Kidney (tissue), 14 donors: ENCODE data around the gene SP140L. TPM values are rescaled to one million over a fixed set of nuclear protein-coding genes. Genes with fewer than 3 reads are reported as not detected.
A peak's percentile ranks its signal among the peaks of the same experiment; 100 is the strongest.
"Not testable (repeated sequence)": the region's sequence is repeated elsewhere in the genome, so short reads cannot be mapped to it uniquely, and the experiment has no call there.

Experiments used
- DNase-seq, 5 donors: peaks; one replicate each; pipeline ENCODE4 v3.0.0-alpha.2; 2013 to 2020
- FAIRE-seq: peaks from 2 replicates; lab custom pipeline; 2012; peaks lifted over from hg19 to GRCh38; lab: Jason Lieb, UNC
- H3K27ac ChIP-seq, 2 donors: one replicate each; pipeline ENCODE4 v1.7.0; 2013; ENCODE audit warnings: low read depth in 2 of 2, low read length in 2 of 2, inconsistent platforms in 1 of 2
- H3K27me3 ChIP-seq: one replicate; pipeline ENCODE4 v1.7.1; 2013; ENCODE audit warnings: low read length, inconsistent platforms; ENCODE audit not compliant: control insufficient read depth, insufficient read depth
- H3K36me3 ChIP-seq, 3 donors: one replicate each; pipeline versions ENCODE4 v1.7.0 to v1.7.1; 2013; ENCODE audit warnings: low read length in 3 of 3, control low read depth in 1 of 3, inconsistent platforms in 1 of 3; ENCODE audit not compliant: insufficient read depth in 3 of 3, control insufficient read depth in 2 of 3
- H3K4me1 ChIP-seq, 3 donors: one replicate each; pipeline versions ENCODE4 v1.7.0 to v1.7.1; 2013; ENCODE audit warnings: low read length in 3 of 3, inconsistent platforms in 1 of 3, low read depth in 1 of 3; ENCODE audit not compliant: control insufficient read depth in 2 of 3, insufficient read depth in 2 of 3
- H3K4me3 ChIP-seq, 3 donors: one replicate each; pipeline versions ENCODE4 v1.7.0 to v1.8.1; 2013; ENCODE audit warnings: low read length in 3 of 3, control low read depth in 1 of 3, inconsistent platforms in 1 of 3
- H3K9ac ChIP-seq, 3 donors: one replicate each; pipeline versions ENCODE4 v1.7.0 to v1.7.1; 2013; ENCODE audit warnings: low read length in 3 of 3, control low read depth in 1 of 3, inconsistent platforms in 1 of 3
- H3K9me3 ChIP-seq, 3 donors: one replicate each; pipeline versions ENCODE4 v1.7.0 to v1.7.1; 2013; ENCODE audit warnings: low read length in 3 of 3, control low read depth in 1 of 3, inconsistent platforms in 1 of 3; ENCODE audit not compliant: control insufficient read depth in 2 of 3, insufficient read depth in 1 of 3
- intact Hi-C: fragments of 100-400 bp; cut with DNase I; formaldehyde crosslinking; loops from one replicate; pipeline ENCODE4 v1.11.1; 2022
- polyA plus RNA-seq: library from polyadenylated mRNA; stranded (reverse); fragments of 350-450 nt; fragmentation: Illumina TruSeq; extraction: RNeasy Lipid Tissue Mini Kit (QIAGEN cat#74804); gene quantifications from one replicate; pipeline ENCODE4 v1.2.3, GENCODE V29; 2014; ENCODE audit warnings: low read depth, low replicate concordance; ENCODE audit not compliant: insufficient read depth
- total RNA-seq: library from RNA; stranded (reverse); fragmentation: NEBNext Ultra II Directional; extraction: Animal tissue kit (Norgen Biotek cat#: 25700); gene quantifications from one replicate; pipeline ENCODE4 v1.2.1, GENCODE V29; 2021
- TF ChIP-seq, protein P1 (sequence below): IDR thresholded peaks from 3 replicates; pipeline ENCODE4 v1.5.1; 2012; ENCODE audit warnings: mild to moderate bottlenecking, moderate library complexity, borderline replicate concordance; ENCODE audit not compliant: insufficient read depth; ENCODE audit errors: extremely low read depth
- donor health status: control.
- donor health status: control.
- donor health status: control.
- donor health status: control.
- donor health status: control.
- donor health status: DM: yes; HTN: yes; CAD: no.
- donor health status: Normal renal cell carcinoma (clear cell type).

The SP140L gene
- total and polyA plus RNA-seq, 2 donors from 2014 or later, result 4.6 to 23.8 TPM

DNA sequence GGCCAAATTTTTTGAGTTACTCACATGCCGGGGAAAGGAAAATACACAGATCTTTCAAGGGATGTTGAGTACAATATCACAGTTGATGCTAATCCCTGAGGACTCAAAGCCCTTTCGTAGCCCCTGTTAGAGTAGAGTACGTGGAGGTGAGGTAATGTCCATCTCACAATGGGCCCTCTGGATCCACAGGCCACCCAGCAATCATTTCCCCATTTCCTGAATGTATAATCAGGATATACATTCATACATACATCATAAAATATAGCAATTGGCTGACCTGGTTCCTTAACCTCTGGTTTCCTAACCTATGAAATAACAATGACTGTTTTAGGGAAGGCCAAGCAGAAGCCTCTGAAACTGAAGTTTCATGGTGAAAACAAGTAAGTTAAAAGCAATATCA is 78.8 kb downstream of the SP140L start:
- Histone ChIP-seq H3K9ac (no peak overlapping the region), H3K9me3 (no peaks in the 10 kb centered on the region), H3K4me3 (no peak overlapping the region), H3K27me3 (no peaks in the 10 kb centered on the region), H3K4me1 (peaks cover 0 to 10% (median 9%) of the 10 kb centered on the region in 3 donors), H3K27ac (no peak overlapping the region), H3K36me3 (no peaks in the 10 kb centered on the region)
- TF ChIP-seq, protein P1, sequence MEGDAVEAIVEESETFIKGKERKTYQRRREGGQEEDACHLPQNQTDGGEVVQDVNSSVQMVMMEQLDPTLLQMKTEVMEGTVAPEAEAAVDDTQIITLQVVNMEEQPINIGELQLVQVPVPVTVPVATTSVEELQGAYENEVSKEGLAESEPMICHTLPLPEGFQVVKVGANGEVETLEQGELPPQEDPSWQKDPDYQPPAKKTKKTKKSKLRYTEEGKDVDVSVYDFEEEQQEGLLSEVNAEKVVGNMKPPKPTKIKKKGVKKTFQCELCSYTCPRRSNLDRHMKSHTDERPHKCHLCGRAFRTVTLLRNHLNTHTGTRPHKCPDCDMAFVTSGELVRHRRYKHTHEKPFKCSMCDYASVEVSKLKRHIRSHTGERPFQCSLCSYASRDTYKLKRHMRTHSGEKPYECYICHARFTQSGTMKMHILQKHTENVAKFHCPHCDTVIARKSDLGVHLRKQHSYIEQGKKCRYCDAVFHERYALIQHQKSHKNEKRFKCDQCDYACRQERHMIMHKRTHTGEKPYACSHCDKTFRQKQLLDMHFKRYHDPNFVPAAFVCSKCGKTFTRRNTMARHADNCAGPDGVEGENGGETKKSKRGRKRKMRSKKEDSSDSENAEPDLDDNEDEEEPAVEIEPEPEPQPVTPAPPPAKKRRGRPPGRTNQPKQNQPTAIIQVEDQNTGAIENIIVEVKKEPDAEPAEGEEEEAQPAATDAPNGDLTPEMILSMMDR, result no peak
- intact Hi-C loops, result no loop called here
- FAIRE-seq (no peak), DNase-seq (no peak)

DNA sequence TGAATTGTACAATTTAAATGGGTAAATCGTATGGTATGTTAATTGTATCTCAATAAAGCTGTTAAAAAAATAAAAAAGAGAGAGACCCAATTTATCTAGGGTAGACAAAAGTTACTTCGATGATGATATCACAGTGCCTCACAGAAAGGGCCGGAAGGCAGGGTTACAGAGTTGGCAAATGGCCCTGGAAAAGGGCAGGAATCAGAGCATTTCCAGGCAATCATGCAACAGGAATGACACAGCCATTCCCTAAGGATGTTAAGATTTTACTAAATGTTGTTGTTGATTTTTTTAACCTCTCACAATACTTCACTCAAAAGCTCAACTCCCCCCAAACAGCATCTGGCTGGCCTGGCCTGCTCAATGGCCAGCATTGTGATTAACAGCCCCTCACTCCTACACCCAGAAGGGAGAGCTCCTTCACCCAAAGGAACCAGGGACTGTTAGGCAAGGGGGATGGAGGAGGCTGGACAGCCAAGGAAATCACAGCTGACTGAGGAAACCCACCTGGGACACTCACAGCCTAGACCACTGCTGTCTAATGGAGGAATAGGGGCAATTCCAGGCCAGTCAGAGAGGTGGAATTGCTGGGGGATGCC is 81.3 kb downstream of the SP140L start:
- intact Hi-C loops, result no loop called here

DNA sequence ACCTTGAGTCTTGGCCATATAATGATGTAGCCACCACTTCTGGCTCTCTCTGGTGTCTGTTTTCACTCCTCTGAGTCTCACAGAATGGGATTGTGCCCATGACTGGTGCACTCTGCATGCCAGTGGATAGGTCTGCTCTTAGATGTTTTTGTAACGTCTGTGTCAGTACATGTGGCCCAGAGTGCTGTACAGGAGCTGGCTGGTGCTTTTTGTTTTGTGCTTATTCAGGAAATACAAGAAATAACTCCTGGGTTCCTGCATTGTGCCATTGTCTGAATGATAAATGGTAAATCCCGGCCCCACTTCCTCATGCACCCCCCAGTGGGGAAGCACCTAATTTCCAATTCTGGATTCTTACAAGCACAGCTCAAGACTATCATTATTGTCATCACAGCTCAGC is 82.3 kb downstream of the SP140L start:
- H3K36me3 ChIP-seq, H3K9me3 ChIP-seq, H3K27me3 ChIP-seq, FAIRE-seq, intact Hi-C loops, H3K9ac ChIP-seq, H3K4me3 ChIP-seq: not testable (repeated sequence)
- H3K27ac ChIP-seq, result peak overlapping the region; percentile 68 to 80
- peaks cover 0 to 20% (median 18%) of the 10 kb centered on the region in 3 donors for H3K4me1 ChIP-seq
- DNase-seq, result peak in 1 of 5 donors; percentile 34

More for the DNA sequence above, 81.3 kb downstream of the SP140L start:
- FAIRE-seq (no peak), DNase-seq (peak in 3 of 5 donors; percentile 3 to 79 (median 42))
- H3K36me3 ChIP-seq, result no peaks in the 10 kb centered on the region
- no peaks in the 10 kb centered on the region for H3K27me3 ChIP-seq
- H3K27ac ChIP-seq, result peak overlapping the region; percentile 68 to 80
- TF ChIP-seq, protein P1, result no peak
- H3K4me3 ChIP-seq, result no peak overlapping the region
- H3K9me3 ChIP-seq, result no peaks in the 10 kb centered on the region
- H3K9ac ChIP-seq, result no peak overlapping the region
- H3K4me1 ChIP-seq, result peaks cover 0 to 18% (median 17%) of the 10 kb centered on the region in 3 donors

DNA sequence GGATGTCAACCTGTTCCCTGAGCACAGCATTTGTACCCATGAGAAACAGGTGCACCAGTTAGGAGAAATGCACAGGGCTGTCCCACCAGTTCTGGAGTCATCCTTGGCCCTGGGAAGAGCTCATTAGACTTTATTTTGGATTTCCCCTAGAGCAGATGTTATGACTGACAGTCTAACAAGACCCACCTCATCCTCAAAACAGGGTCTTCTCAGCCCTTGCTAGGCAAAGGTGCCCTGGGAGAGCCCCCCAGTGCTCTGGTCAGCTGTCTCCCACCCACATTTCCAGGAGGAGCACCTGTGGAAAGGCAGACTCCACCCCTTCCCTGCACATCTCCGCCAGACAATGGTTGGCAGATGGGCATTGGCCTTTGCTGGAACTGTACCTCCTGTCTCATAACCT is 83.3 kb downstream of the SP140L start:
- FAIRE-seq, result no peak
- Histone ChIP-seq H3K27me3 (no peaks in the 10 kb centered on the region), H3K4me3 (no peak overlapping the region), H3K27ac (no peak overlapping the region), H3K9me3 (no peaks in the 10 kb centered on the region), H3K4me1 (peaks cover 0 to 22% (median 18%) of the 10 kb centered on the region in 3 donors), H3K36me3 (no peaks in the 10 kb centered on the region), H3K9ac (no peak overlapping the region)
- TF ChIP-seq, protein P1, result no peak
- intact Hi-C loops, result no loop called here
- no peak for DNase-seq
